Measurements from ENCODE around the gene CDH23. TPM values are rescaled to one million over a fixed set of nuclear protein-coding genes. Genes with fewer than 3 reads are reported as not detected.

Gene CDH23
- total RNA-seq, 2 donors from 2014 or later: 3.9 to 4.4 TPM

DNA sequence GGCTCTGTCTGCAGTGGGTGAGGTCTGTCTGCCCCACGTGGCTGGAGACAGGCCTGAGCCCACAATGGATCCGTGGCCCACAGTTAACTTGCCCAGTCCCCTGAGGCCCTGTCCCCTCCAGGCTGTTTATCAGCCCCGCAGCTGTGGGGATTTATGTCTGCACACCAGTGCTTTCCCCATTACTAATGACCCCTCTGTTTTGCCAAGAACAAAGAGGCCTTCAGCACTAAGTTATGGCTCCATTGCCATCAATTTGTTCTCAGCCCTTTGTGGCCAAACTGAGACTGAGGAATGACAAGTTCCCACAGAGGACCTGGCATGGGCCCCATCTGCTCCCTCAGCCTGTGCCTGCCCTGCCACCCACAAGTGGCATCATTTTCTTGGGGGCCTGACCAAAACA is 184.7 kb downstream of the CDH23 start:
- Histone ChIP-seq H3K4me1 (no peaks in the 10 kb centered on the region), H3K9me3 (no peaks in the 10 kb centered on the region), H3K27ac (no peak overlapping the region), H3K27me3 (no peaks in the 10 kb centered on the region), H3K36me3 (no peaks in the 10 kb centered on the region), H3K4me3 (no peak overlapping the region)
- no peak for DNase-seq (ENCODE audit: low spot score)
- TF ChIP-seq, protein P1, sequence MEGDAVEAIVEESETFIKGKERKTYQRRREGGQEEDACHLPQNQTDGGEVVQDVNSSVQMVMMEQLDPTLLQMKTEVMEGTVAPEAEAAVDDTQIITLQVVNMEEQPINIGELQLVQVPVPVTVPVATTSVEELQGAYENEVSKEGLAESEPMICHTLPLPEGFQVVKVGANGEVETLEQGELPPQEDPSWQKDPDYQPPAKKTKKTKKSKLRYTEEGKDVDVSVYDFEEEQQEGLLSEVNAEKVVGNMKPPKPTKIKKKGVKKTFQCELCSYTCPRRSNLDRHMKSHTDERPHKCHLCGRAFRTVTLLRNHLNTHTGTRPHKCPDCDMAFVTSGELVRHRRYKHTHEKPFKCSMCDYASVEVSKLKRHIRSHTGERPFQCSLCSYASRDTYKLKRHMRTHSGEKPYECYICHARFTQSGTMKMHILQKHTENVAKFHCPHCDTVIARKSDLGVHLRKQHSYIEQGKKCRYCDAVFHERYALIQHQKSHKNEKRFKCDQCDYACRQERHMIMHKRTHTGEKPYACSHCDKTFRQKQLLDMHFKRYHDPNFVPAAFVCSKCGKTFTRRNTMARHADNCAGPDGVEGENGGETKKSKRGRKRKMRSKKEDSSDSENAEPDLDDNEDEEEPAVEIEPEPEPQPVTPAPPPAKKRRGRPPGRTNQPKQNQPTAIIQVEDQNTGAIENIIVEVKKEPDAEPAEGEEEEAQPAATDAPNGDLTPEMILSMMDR (IDR thresholded peaks at IDR 0.05): no peak

DNA sequence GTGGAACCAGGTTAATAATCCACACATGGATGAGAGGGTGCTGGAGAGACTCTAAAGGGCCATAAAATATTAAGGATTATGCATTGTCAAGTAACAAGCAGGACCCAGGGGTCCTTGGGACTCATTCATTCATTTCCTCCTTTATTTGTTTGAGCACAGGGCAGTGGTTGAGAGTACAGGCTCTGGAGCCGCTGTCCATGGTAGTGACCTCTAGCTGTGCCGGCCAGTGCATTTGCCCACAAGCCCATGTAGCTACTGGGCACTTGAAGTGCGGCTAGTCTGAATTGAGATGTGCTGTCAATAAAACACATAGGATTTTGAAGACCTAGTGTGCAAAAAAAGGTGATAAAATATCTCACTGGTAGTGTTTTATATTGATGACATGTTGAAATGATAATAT is 185.3 kb downstream of the CDH23 start:
- H3K4me1 ChIP-seq: no peaks in the 10 kb centered on the region
- no peak overlapping the region for H3K4me3 ChIP-seq
- no peaks in the 10 kb centered on the region for H3K36me3 ChIP-seq
- no peak overlapping the region for H3K27ac ChIP-seq
- H3K27me3 ChIP-seq: no peaks in the 10 kb centered on the region
- TF ChIP-seq, protein P1 (IDR thresholded peaks at IDR 0.05): no peak
- no peak for DNase-seq (ENCODE audit: low spot score)
- no peaks in the 10 kb centered on the region for H3K9me3 ChIP-seq

DNA sequence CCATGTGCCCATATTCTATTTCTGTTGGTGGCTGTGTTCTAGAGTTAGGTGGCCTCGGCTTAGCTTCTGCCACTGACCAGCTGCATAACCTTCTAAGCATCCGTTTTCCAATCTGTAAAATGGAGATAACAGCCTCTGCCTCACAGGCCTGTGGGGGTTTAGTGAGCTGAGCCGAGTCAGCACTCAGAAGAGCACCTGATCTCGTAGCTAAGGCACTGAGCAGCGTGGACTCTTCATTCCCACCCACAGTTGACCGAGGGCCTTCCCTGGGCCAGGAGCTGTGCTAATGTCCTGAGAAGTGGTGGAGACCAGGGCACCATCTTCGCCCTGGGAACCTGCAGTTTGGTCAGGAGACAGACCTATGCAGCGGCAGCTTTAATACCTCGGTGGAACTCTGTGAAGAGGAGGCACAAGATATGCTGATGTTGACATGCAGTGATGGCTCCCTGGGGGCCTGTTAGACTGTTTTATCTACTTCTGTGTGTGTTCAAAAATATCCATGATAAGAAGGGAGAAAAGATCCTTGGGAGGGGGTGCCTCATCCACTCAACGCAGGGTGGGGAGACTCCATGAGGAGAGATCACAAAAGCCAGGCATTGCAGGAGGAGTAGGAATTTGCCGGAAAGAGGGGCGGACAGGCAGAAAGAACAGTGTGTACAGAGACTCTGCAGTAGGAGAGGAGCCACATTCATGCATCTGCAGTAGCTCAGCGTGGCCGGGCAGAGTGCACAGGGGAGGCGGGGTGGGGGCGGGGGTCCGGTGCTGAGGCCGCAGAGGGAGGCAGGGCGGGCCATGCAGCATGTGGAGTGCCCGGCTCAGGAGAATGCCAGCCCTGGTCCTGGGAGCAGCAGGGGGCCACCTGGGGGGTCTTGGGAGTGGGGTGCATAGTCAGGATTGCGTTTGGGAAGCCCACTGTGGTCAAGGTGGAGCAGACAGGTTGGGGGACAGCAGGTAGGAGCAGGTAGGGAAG is 186.1 kb downstream of the CDH23 start:
- TF ChIP-seq, protein P1 (IDR thresholded peaks at IDR 0.05): no peak
- Histone ChIP-seq H3K4me3 (no peak overlapping the region), H3K27ac (no peak overlapping the region), H3K4me1 (no peaks in the 10 kb centered on the region), H3K27me3 (no peaks in the 10 kb centered on the region), H3K36me3 (no peaks in the 10 kb centered on the region), H3K9me3 (no peaks in the 10 kb centered on the region)
- no peak for DNase-seq (ENCODE audit: low spot score)

DNA sequence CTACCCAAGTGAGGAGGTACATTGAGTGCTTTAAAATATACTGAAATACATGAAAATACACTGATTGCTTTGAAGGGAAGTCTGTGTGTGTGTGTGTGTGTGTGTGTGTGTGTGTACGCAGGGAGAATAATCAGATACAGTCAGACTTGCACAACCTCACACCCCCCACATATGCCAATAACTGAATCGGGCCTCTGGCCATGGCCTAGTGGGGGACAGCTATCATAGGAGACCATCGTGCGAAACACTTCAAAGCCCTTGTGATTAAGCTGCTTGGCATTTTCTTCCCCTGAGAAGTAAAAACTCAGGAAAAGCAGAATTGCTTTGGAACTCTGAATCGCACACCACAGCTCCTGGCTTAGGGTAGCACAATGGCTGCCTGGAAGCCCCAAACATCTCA is 187.7 kb downstream of the CDH23 start:
- TF ChIP-seq, protein P1 (IDR thresholded peaks at IDR 0.05): no peak
- H3K36me3 ChIP-seq: no peaks in the 10 kb centered on the region
- DNase-seq (ENCODE audit: low spot score): no peak
- H3K9me3 ChIP-seq: no peaks in the 10 kb centered on the region
- no peak overlapping the region for H3K27ac ChIP-seq
- H3K4me3 ChIP-seq: no peak overlapping the region
- no peaks in the 10 kb centered on the region for H3K4me1 ChIP-seq
- no peaks in the 10 kb centered on the region for H3K27me3 ChIP-seq

DNA sequence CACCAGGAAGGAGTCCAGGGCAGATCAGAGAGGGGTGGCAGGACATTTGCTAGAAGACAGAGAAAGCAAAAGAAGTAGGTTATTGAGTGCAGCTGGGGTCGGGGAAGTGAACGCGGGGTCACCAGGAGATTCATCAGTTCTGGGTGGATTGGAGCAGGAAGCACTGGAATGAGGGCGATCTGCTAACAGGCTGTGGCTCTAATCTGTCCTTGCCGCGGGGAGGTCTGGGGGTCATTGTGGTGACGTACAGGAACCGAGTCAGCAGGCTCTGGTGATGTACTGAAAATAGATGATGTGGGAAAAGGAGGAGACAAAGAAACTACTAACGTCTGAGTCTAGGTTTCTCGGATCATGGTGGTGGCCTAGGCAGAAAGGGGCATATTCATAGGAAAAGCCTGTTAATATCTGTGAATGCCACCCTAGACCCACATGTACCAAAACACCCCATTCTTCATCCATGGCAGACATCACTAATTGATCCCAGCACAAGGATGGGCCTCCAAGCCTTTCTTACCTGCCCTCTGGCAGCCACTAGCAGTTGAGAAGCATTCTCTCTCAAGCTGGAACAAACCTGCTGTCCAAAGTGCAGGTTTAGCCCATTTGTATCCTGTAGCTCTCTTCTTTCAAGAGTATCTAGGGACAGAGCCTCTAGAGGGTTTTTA is 188.3 kb downstream of the CDH23 start:
- no peak for DNase-seq (ENCODE audit: low spot score)
- TF ChIP-seq, protein P1 (IDR thresholded peaks at IDR 0.05): no peak
- H3K4me3 ChIP-seq: no peak overlapping the region
- no peaks in the 10 kb centered on the region for H3K9me3 ChIP-seq
- H3K4me1 ChIP-seq: no peaks in the 10 kb centered on the region
- H3K27ac ChIP-seq: no peak overlapping the region
- no peaks in the 10 kb centered on the region for H3K27me3 ChIP-seq
- H3K36me3 ChIP-seq: no peaks in the 10 kb centered on the region

All from right atrium auricular region (tissue), 2 donors.